Effector memory CD8-positive, alpha-beta T cell (primary cell): ENCODE results near the gene TCP1.
A peak's percentile ranks its signal among the peaks of the same experiment; 100 is the strongest.
"Not testable (repeated sequence)": the region's sequence is repeated elsewhere in the genome, so short reads cannot be mapped to it uniquely, and the experiment has no call there.

Source experiments
- ATAC-seq: fragments of 150-1000 bp; cut with Tn5 transposase; replicated peaks from 2 replicates; pipeline ENCODE4 v1.10.0; 2021; ENCODE audit warnings: mild to moderate bottlenecking, moderate library complexity
- DNase-seq, 3 experiments: peaks; one replicate each; pipeline ENCODE4 v3.0.0; 2021
- H3K27ac Mint-ChIP-seq, 2 donors: one replicate each; pipeline ENCODE4 v1.8.0; 2022; ENCODE audit warnings: mild to moderate bottlenecking in 2 of 2, mixed read lengths in 2 of 2, moderate library complexity in 2 of 2
- H3K27me3 Mint-ChIP-seq, 2 donors: one replicate each; pipeline ENCODE4 v1.8.0; 2022; ENCODE audit warnings: mixed read lengths in 2 of 2
- H3K36me3 Mint-ChIP-seq: one replicate; pipeline ENCODE4 v1.8.0; 2022; ENCODE audit warnings: mild to moderate bottlenecking, moderate library complexity, mixed read lengths; ENCODE audit not compliant: insufficient read depth
- H3K4me1 Mint-ChIP-seq, 2 donors: one replicate each; pipeline ENCODE4 v1.8.0; 2022; ENCODE audit warnings: low read depth in 2 of 2, mixed read lengths in 2 of 2
- H3K4me3 Mint-ChIP-seq, 2 donors: one replicate each; pipeline ENCODE4 v1.8.0; 2022; ENCODE audit warnings: mild to moderate bottlenecking in 2 of 2, mixed read lengths in 2 of 2, moderate library complexity in 2 of 2
- H3K9me3 Mint-ChIP-seq, 2 donors: one replicate each; pipeline ENCODE4 v1.8.0; 2022; ENCODE audit warnings: mixed read lengths in 2 of 2

The TCP1 gene

GRCh38 chr6:159756508-159756907 lies 32.9 kb downstream of the TCP1 start:
- peaks cover 76% of the 10 kb centered on the region for H3K36me3 Mint-ChIP-seq
- ATAC-seq (no peak), DNase-seq (no peak)
- H3K27me3 Mint-ChIP-seq, result no peaks in the 10 kb centered on the region
- H3K4me3 Mint-ChIP-seq, result no peak overlapping the region
- H3K9me3 Mint-ChIP-seq, result no peaks in the 10 kb centered on the region
- no peak overlapping the region for H3K27ac Mint-ChIP-seq
- H3K4me1 Mint-ChIP-seq, result peaks cover 10 to 21% of the 10 kb centered on the region in 2 donors

GRCh38 chr6:159754959-159755914 lies 34.2 kb downstream of the TCP1 start:
- Mint-ChIP-seq H3K4me3 (no peak overlapping the region), H3K27ac (peak overlapping the region in 1 of 2 donors; percentile 73), H3K36me3 (peaks cover 81% of the 10 kb centered on the region), H3K9me3 (no peaks in the 10 kb centered on the region), H3K4me1 (peaks cover 0 to 10% of the 10 kb centered on the region in 2 donors), H3K27me3 (no peaks in the 10 kb centered on the region)
- DNase-seq, result no peak
- no peak for ATAC-seq

GRCh38 chr6:159754401-159754800 lies 35.0 kb downstream of the TCP1 start:
- no peak for ATAC-seq
- DNase-seq, result no peak
- Mint-ChIP-seq H3K4me1 (peaks cover 0 to 9% of the 10 kb centered on the region in 2 donors), H3K9me3 (no peaks in the 10 kb centered on the region), H3K36me3 (peaks cover 86% of the 10 kb centered on the region), H3K27me3 (no peaks in the 10 kb centered on the region), H3K4me3 (no peak overlapping the region), H3K27ac (peak overlapping the region in 1 of 2 donors; percentile 73)

DNA sequence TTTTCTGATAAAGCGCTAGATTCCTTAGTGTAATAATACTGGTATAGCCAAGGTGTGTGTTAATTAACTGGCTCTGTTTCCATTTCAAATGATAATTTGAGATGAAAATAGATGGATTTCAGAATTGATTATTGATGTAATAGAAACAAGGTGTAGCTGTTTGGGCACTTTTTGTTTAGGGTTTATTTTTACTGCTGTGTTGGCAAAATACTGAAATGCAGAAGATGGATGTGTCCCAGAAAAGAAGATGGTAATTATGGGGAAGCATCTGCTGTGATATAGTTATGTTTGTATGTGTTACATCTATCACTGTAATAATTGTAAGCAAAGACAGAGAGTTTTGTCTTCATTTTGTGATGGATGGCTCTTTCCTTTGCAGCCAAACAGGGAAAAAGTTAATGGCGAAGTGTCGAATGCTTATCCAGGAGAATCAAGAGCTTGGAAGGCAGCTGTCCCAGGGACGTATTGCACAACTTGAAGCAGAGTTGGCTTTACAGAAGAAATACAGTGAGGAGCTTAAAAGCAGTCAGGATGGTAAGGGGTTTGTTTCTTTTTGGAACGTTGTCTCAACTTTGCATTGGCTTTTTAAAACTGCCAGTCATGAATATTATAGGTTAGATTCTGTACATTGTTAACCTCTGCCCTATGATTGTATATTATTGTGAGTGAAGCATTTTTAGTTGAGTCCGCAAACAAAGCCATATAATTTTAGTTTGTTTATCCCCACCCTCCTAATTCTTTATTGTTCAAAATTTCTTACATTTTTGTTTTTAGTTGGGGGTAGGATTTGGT lies 36.1 kb downstream of the TCP1 start:
- ATAC-seq, result no peak
- Mint-ChIP-seq H3K4me1 (peaks cover 0 to 6% of the 10 kb centered on the region in 2 donors), H3K36me3 (peaks cover 97% of the 10 kb centered on the region), H3K4me3 (no peak overlapping the region), H3K9me3 (no peaks in the 10 kb centered on the region), H3K27ac (no peak overlapping the region), H3K27me3 (no peaks in the 10 kb centered on the region)
- no peak for DNase-seq

DNA sequence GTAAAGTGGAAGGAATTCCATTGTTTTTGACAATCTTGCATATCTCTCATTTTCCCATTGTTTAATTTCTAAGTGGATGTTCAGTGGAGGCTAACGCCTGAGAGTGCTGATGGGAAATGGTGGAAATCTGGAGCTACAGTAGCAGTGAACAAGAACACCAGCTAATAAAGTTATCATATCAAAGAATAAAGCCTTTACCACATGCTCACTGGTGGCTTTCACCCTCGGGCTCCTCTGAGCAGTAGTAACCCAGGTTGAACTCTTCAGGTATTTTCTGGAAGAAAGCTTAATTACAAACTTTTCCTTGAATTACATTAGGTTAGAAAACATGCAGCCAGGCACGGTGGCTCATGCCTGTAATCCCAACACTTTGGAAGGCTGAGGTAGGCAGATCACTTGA lies 38.0 kb downstream of the TCP1 start:
- H3K4me1 Mint-ChIP-seq, result peaks cover 0 to 6% of the 10 kb centered on the region in 2 donors
- no peak for ATAC-seq
- H3K36me3 Mint-ChIP-seq, result peaks cover 94% of the 10 kb centered on the region
- H3K27me3 Mint-ChIP-seq, result no peaks in the 10 kb centered on the region
- H3K27ac Mint-ChIP-seq, result peak overlapping the region in 1 of 2 donors; percentile 32
- no peak for DNase-seq
- no peak overlapping the region for H3K4me3 Mint-ChIP-seq
- no peaks in the 10 kb centered on the region for H3K9me3 Mint-ChIP-seq

- Mint-ChIP-seq H3K4me1 (peaks cover 9 to 20% of the 10 kb centered on the region in 2 donors), H3K36me3 (peaks cover 94% of the 10 kb centered on the region)
- not testable (repeated sequence) for DNase-seq, ATAC-seq, H3K27ac Mint-ChIP-seq, H3K27me3 Mint-ChIP-seq, H3K4me3 Mint-ChIP-seq, H3K9me3 Mint-ChIP-seq
Measured at GRCh38 chr6:159748127-159748526, 41.3 kb downstream of the TCP1 start.

- ATAC-seq, result no peak
- Mint-ChIP-seq H3K4me1 (peaks cover 9 to 20% of the 10 kb centered on the region in 2 donors), H3K27ac (no peak overlapping the region), H3K27me3 (no peaks in the 10 kb centered on the region), H3K4me3 (no peak overlapping the region), H3K9me3 (no peaks in the 10 kb centered on the region), H3K36me3 (peaks cover 94% of the 10 kb centered on the region)
- DNase-seq, result no peak
Measured at GRCh38 chr6:159746759-159747158, 42.6 kb downstream of the TCP1 start.

DNA sequence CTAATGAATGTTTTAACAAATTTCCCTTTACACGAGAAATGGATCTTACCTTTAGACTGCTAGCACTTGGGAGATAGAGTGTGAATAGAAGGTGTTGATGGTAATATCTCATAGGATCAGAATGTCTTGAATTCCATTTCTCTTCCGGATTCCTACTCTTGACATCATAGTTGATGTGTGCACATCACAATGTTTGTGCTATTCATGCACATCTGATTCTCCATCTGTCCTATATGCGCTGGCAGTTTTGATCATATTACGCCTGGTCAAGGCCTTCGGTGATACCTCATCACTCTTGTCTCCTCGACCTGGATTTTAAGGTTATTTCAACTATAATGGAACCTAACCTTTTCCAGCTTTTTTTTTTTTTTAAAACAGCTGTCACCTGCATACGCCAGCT lies 44.3 kb downstream of the TCP1 start:
- no peaks in the 10 kb centered on the region for H3K9me3 Mint-ChIP-seq
- H3K4me1 Mint-ChIP-seq, result peaks cover 9 to 33% of the 10 kb centered on the region in 2 donors
- H3K36me3 Mint-ChIP-seq, result peaks cover 94% of the 10 kb centered on the region
- DNase-seq (no peak), ATAC-seq (no peak)
- peak overlapping the region; percentile 13 to 38 for H3K27ac Mint-ChIP-seq
- H3K4me3 Mint-ChIP-seq, result no peak overlapping the region
- H3K27me3 Mint-ChIP-seq, result no peaks in the 10 kb centered on the region

DNA sequence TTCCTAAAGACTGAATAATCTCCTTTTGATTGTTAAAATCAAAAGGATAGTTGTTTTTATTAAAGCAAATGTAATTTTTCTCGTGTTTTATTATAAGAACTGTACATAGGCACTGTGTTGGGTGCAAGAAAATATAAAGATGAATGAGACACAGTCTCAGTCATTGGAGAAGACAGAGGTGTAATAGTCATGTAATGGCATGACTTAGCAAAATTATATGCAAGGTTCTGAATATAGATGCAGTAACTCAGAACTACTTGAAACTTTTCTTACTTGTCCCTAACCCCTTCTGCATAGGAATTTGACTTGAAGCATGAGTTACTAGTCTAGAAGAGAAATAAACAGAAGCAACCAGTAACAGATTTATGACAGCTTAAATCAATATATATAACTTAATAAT lies 47.2 kb downstream of the TCP1 start:
- no peak overlapping the region for H3K4me3 Mint-ChIP-seq
- peak overlapping the region in 1 of 2 donors; percentile 29 for H3K27ac Mint-ChIP-seq
- ATAC-seq, result no peak
- no peak for DNase-seq
- peaks cover 88% of the 10 kb centered on the region for H3K36me3 Mint-ChIP-seq
- H3K27me3 Mint-ChIP-seq, result no peaks in the 10 kb centered on the region
- H3K4me1 Mint-ChIP-seq, result peaks cover 15 to 40% of the 10 kb centered on the region in 2 donors
- H3K9me3 Mint-ChIP-seq, result no peaks in the 10 kb centered on the region

GRCh38 chr6:159739341-159739740 lies 50.1 kb downstream of the TCP1 start:
- DNase-seq (no peak), ATAC-seq (no peak)
- H3K27me3 Mint-ChIP-seq, result no peaks in the 10 kb centered on the region
- peak overlapping the region; percentile 44 to 49 for H3K27ac Mint-ChIP-seq
- no peak overlapping the region for H3K4me3 Mint-ChIP-seq
- H3K36me3 Mint-ChIP-seq, result peaks cover 80% of the 10 kb centered on the region
- no peaks in the 10 kb centered on the region for H3K9me3 Mint-ChIP-seq
- peaks cover 10 to 38% of the 10 kb centered on the region in 2 donors for H3K4me1 Mint-ChIP-seq

DNA sequence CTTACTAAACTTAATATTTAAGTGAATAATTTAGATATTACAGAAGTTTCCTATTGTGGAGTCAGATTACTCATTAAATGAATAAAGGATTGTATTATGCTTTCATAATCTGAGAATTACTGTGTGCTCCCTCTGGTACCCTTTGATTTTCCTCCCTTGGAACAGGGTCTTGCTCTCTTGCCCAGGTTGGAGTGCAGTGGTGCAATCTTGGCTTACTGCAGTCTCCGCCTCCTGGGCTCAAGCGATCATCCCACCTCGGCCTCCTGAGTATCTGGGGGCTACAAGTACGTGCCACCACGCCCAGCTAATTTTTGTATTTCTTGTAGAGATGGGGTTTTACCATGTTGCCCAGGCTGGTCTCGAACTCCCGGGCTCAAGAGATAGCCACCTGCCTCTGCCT lies 52.5 kb downstream of the TCP1 start:
- ATAC-seq, result no peak
- Mint-ChIP-seq H3K9me3 (no peaks in the 10 kb centered on the region), H3K36me3 (peaks cover 73% of the 10 kb centered on the region), H3K27me3 (no peaks in the 10 kb centered on the region), H3K27ac (no peak overlapping the region), H3K4me1 (peaks cover 20 to 56% of the 10 kb centered on the region in 2 donors), H3K4me3 (no peak overlapping the region)
- DNase-seq, result no peak

DNA sequence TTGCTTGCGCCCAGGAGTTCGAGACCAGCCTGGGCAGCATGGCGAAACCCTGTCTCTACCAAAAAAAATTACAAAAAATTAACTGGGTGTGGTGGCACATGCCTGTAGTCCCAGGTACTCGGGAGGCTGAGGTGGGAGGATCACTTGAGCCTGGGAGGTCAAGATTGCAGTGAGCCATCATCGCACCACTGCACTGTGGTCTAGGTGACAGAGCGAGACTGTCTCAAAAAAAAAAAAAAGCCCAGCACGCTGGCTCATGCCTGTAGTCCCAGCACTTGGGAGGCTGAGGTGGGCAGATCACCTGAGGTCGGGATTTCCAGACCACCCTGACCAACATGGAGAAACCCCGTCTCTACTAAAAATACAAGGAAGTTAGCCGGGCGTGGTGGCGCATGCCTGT lies 56.0 kb downstream of the TCP1 start:
- Mint-ChIP-seq H3K27ac (peak overlapping the region; percentile 53 to 78), H3K4me3 (peak overlapping the region; percentile 40 to 52), H3K36me3 (peaks cover 56% of the 10 kb centered on the region), H3K4me1 (peaks cover 41 to 62% of the 10 kb centered on the region in 2 donors)
- DNase-seq, H3K27me3 Mint-ChIP-seq, H3K9me3 Mint-ChIP-seq: not testable (repeated sequence)
- peak; percentile 28 for ATAC-seq

DNA sequence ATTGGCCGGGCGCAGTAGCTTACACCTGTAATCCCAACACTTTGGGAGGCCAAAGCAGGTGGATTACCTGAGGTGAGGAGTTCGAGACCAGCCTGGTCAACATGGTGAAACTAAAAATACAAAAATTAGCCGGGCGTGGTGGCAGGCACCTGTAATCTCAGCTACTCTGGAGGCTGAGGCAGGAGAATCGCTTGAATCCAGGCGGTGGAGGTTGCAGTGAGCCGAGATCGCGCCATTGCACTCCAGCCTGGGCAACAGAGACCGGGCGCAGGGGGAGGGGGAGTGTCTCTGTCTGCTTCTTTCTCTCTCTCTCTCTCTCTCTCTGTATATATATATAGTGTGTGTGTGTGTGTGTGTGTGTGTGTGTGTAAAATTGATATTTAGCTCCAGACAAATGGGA lies 56.9 kb downstream of the TCP1 start:
- not testable (repeated sequence) for H3K9me3 Mint-ChIP-seq, H3K27me3 Mint-ChIP-seq, ATAC-seq, DNase-seq
- H3K27ac Mint-ChIP-seq, result peak overlapping the region; percentile 53 to 78
- peaks cover 52% of the 10 kb centered on the region for H3K36me3 Mint-ChIP-seq
- H3K4me3 Mint-ChIP-seq, result peak overlapping the region; percentile 40 to 52
- peaks cover 37 to 57% of the 10 kb centered on the region in 2 donors for H3K4me1 Mint-ChIP-seq
